ENCODE measurements around the gene BRINP2.

GRCh38 chr1:177131723-177132122, 39.0 kb upstream of the BRINP2 start:
- TF ChIP-seq, protein P1, sequence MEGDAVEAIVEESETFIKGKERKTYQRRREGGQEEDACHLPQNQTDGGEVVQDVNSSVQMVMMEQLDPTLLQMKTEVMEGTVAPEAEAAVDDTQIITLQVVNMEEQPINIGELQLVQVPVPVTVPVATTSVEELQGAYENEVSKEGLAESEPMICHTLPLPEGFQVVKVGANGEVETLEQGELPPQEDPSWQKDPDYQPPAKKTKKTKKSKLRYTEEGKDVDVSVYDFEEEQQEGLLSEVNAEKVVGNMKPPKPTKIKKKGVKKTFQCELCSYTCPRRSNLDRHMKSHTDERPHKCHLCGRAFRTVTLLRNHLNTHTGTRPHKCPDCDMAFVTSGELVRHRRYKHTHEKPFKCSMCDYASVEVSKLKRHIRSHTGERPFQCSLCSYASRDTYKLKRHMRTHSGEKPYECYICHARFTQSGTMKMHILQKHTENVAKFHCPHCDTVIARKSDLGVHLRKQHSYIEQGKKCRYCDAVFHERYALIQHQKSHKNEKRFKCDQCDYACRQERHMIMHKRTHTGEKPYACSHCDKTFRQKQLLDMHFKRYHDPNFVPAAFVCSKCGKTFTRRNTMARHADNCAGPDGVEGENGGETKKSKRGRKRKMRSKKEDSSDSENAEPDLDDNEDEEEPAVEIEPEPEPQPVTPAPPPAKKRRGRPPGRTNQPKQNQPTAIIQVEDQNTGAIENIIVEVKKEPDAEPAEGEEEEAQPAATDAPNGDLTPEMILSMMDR (IDR thresholded peaks at IDR 0.05): no peak
- no peak for TF ChIP-seq POLR2A (IDR thresholded peaks at IDR 0.05)
- TF ChIP-seq POLR2AphosphoS5 (IDR thresholded peaks at IDR 0.05): no peak
- TF ChIP-seq EP300 (IDR thresholded peaks at IDR 0.05): no peak

Data from stomach (tissue), 4 donors.